ENCODE results near the gene PACSIN2.

Gene PACSIN2

DNA sequence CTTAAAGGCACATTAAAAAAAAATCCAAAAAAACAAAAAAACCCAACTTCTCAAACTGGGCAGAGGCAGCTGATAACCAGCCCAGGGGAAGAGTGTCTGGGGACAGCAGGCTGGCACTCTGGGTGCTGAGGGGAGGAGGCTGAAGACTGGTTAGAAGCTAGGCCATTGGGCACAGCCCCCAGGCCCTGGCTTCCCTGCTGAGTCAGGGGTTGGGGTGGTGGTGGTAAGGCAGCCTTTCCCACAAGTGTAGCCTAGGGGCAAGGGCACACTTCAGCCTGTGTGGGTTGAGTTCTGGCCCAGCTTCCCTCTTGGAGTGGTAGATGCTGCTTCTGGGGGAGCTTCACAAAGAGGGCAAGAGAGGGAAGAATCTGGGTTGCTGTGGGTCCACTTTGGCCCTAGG, 141.6 kb downstream of the PACSIN2 start:
- DNase-seq (ENCODE audit: low spot score), result no peak
- no peak for TF ChIP-seq CTCF (conservative IDR thresholded peaks at IDR 0.05; ENCODE audit: low read depth)
- CTCF ChIA-PET, result no interaction called here
- H3K27ac ChIP-seq, result peak overlapping the region; percentile 42
- POLR2A ChIA-PET (ENCODE audit: low non-redundant PET), result no interaction called here

GRCh38 chr22:42872821-42873220, 142.1 kb downstream of the PACSIN2 start:
- ChIA-PET POLR2A (ENCODE audit: low non-redundant PET) (no interaction called here), CTCF (no interaction called here)
- H3K27ac ChIP-seq, result no peak overlapping the region; the same call in 1 of the 2 replicates
- TF ChIP-seq CTCF (conservative IDR thresholded peaks at IDR 0.05; ENCODE audit: low read depth), result no peak
- no peak for DNase-seq (ENCODE audit: low spot score)

DNA sequence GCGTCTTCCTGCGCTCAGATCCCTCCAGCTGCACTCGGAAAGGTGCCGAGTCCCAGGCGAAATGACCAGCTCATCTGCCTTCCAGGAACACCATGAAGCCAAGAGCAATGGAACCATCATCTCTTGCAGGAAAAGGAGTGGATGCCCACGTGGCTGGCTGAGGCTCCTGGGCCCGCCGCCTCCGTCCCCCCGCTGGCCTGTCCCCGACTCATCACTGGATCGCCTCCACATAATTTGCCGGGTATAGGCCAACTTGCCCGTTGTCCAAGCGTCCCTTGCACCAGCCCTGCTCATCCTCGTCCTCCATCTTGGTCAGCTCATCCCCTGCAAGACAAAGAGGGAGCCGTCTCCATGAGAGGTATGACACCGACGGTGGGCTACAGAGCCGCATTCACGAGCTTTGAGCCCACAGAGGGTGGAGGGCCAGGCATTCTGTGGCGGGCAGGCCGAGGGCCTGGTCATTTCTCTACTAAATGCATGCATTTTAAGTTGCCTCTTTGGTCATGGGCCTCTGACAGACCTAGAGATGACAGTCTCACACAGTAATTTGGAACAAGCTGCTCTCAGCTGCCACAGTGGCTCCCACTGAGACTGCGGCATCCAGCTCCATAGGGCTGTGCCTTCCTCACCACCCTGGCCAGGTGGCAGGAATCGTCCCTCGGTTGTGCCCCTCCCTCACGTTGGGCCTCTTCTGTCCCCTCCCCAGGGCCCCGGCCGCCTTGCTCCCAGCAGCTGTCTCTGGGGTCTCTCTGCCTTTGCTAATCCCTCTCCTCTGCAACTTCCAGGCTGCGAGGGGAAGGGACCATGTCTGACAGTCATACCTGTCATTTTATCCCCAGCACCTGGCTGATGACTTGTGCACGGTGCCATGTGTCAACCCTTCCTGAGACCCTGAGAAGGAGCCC, 143.6 kb downstream of the PACSIN2 start:
- DNase-seq (ENCODE audit: low spot score), result no peak
- no peak for TF ChIP-seq CTCF (conservative IDR thresholded peaks at IDR 0.05; ENCODE audit: low read depth)
- ChIA-PET CTCF (no interaction called here), POLR2A (ENCODE audit: low non-redundant PET) (no interaction called here)
- H3K27ac ChIP-seq, result peak overlapping the region; percentile 11

DNA sequence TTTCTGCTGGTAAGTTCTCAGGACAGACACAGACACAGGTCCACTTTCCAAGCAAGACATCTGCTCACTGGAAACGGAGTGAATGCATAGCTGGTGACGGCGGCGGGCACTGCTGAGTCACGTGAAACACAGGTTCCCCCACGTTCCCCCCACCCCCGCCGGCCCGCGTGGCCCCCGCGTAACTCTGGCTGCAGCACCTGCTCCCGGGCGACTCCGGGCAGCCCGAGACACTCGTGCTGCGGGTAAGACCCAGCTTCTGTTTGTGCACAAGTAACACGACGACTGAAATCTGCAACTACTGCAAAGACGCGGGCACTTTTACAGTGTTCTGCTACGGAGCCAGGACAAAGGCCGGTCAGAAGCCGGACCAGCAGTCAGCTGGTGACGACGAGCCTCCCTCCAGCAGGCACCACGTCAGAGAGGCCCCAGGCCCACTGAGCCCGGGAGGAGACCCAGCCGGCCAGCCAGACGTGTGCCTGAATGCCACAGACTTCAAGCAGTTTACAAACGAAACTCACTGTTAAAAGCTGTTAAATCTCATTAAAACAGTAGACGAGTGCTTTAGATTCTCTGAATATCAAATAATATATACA, 145.0 kb downstream of the PACSIN2 start:
- no peak for TF ChIP-seq CTCF (conservative IDR thresholded peaks at IDR 0.05; ENCODE audit: low read depth)
- no peak for DNase-seq (ENCODE audit: low spot score)
- peak overlapping the region; percentile 56; the same call in 1 of the 2 replicates for H3K27ac ChIP-seq
- ChIA-PET CTCF (no interaction called here), POLR2A (ENCODE audit: low non-redundant PET) (interaction anchor here (0.5 kb wide), 1 partner anchor 26 kb away, joined by 3 read pairs; no protein-coding TSS in a partner anchor)

GRCh38 chr22:42869463-42869862, 145.5 kb downstream of the PACSIN2 start:
- TF ChIP-seq CTCF (conservative IDR thresholded peaks at IDR 0.05; ENCODE audit: low read depth), result no peak
- H3K27ac ChIP-seq, result peak overlapping the region; percentile 56
- ChIA-PET CTCF (no interaction called here), POLR2A (ENCODE audit: low non-redundant PET) (no interaction called here)
- no peak for DNase-seq (ENCODE audit: low spot score)

GRCh38 chr22:42868751-42869251, 146.1 kb downstream of the PACSIN2 start:
- CTCF ChIA-PET, result interaction anchor here (0.8 kb wide), 1 partner anchor 93 kb away, joined by 4 read pairs; no protein-coding TSS in a partner anchor
- POLR2A ChIA-PET (ENCODE audit: low non-redundant PET), result no interaction called here

More at GRCh38 chr22:42868751-42869251, 146.1 kb downstream of the PACSIN2 start:
- DNase-seq (ENCODE audit: low spot score), result no peak
- no peak for TF ChIP-seq CTCF (conservative IDR thresholded peaks at IDR 0.05; ENCODE audit: low read depth)
- peak overlapping the region; percentile 56 for H3K27ac ChIP-seq

All from RWPE1 (cell line).